Heart left ventricle (tissue), 16 donors: ENCODE results near the gene VPS33A. TPM values are rescaled to one million over a fixed set of nuclear protein-coding genes. Genes with fewer than 3 reads are reported as not detected.
A peak's percentile ranks its signal among the peaks of the same experiment; 100 is the strongest.

ENCODE experiments used
- ATAC-seq, 4 donors: fragments of 200-7000 bp; cut with Tn5 transposase; one replicate each; pipeline ENCODE4 v1.9.1; 2020 to 2022; ENCODE audit warnings: moderate library complexity in 4 of 4, mild to moderate bottlenecking in 3 of 4, moderate number of reproducible peaks in 1 of 4
- DNase-seq, 5 donors: peaks; one replicate each; pipeline ENCODE4 v3.0.0-alpha.2; 2020
- H3K27ac ChIP-seq, 12 donors: fragments of 200-600 bp; sonication (generic) in 4 of 12; one replicate each; pipeline versions ENCODE4 v1.5.0 to v1.8.0; 2016 to 2022; ENCODE audit warnings: mild to moderate bottlenecking in 2 of 12
- H3K27me3 ChIP-seq, 9 donors: fragments of 200-600 bp; sonication (generic) in 2 of 9; one replicate each; pipeline versions ENCODE4 v1.5.1 to v1.8.0; 2016 to 2022; ENCODE audit warnings: mild to moderate bottlenecking in 3 of 9
- H3K36me3 ChIP-seq, 9 donors: fragments of 200-600 bp; sonication (generic) in 2 of 9; one replicate each; pipeline versions ENCODE4 v1.5.0 to v1.8.0; 2018 to 2022; ENCODE audit warnings: mild to moderate bottlenecking in 2 of 9
- H3K4me1 ChIP-seq, 12 donors: fragments of 200-600 bp; sonication (generic) in 4 of 12; one replicate each; pipeline versions ENCODE4 v1.5.0 to v1.8.0; 2016 to 2022; ENCODE audit warnings: mild to moderate bottlenecking in 3 of 12
- H3K4me3 ChIP-seq, 12 donors: fragments of 200-600 bp; sonication (generic) in 4 of 12; one replicate each; pipeline versions ENCODE4 v1.5.0 to v1.8.0; 2017 to 2022; ENCODE audit warnings: mild to moderate bottlenecking in 9 of 12, moderate library complexity in 4 of 12
- H3K9me3 ChIP-seq, 12 donors: fragments of 200-600 bp; sonication (generic) in 4 of 12; one replicate each; pipeline versions ENCODE4 v1.5.0 to v1.8.0; 2016 to 2022; ENCODE audit warnings: mild to moderate bottlenecking in 1 of 12
- CTCF ChIP-seq, 12 donors: fragments of 200-600 bp; sonication (generic) in 4 of 12; IDR thresholded peaks; one replicate each; pipeline versions ENCODE4 v1.5.0 to v1.8.0; 2018 to 2022; ENCODE audit warnings: antibody characterized with exemption in 12 of 12, mild to moderate bottlenecking in 5 of 12
- POLR2A ChIP-seq, 2 donors: fragments of 450-650 bp; IDR thresholded peaks; one replicate each; pipeline ENCODE4 v1.6.1; 2017; ENCODE audit warnings: antibody characterized with exemption in 2 of 2, mild to moderate bottlenecking in 2 of 2, moderate library complexity in 2 of 2
- WGBS, 4 donors: extraction: QIAGEN DNeasy Blood & Tissue Kit in 2 of 4; methylation state at CpG; one replicate each; pipeline versions ENCODE4 v1.1.5 to v1.1.7; 2013 to 2018; 5-methylcytosine and 5-hydroxymethylcytosine counted together
- intact Hi-C, 10 donors: fragments of 100-400 bp; cut with DNase I; formaldehyde crosslinking; loops; one replicate each; pipeline versions ENCODE4 v1.11.1 to v1.14.2; 2022
- polyA plus RNA-seq, 2 donors: library from polyadenylated mRNA; stranded (reverse); fragments of 200-250 nt; gene quantifications; one replicate each; pipeline ENCODE4 v1.2.3, GENCODE V29; 2013
- total RNA-seq, 9 donors: library from RNA; depleted of rRNA in 2 of 9; stranded (reverse); fragments of >200 nt in 2 of 9; fragmentation: NEBNext Ultra II Directional in 3 of 9; extraction: Animal tissue kit (Norgen Biotek cat#: 25700) in 3 of 9; gene quantifications; one replicate each; pipeline versions ENCODE4 v1.1.0 to v1.2.4, GENCODE V29; 2016 to 2023
- donor health status: ischemic (EF 13 %, LVEDD 7.1; RV severe dilation, severe dysfunction).
- donor health status: healthy with polysubstance abuse.
- donor health status: DM: no; HTN: yes; CAD: no.
- donor health status: DM: no; HTN: no; CAD: no.
- donor health status: ischemic (EF 25% LVEDD 6.9; RV normal size, moderate dysfunction).
- donor health status: ischemic (EF 25% LVEDD 5.7; RV mildly dilated, moderate dysfunction).
- donor health status: healthy.
- donor health status: DM: yes; HTN: yes; CAD: no.
- donor health status: ischemic (EF 35%, LVEDD 5.7; RV mildly dilated, moderate dysfunction).
- donor health status: nonischemic (EF 11% LVEDD 7.7; RV severe dilation, severe dysfunction).
- donor health status: DM: yes; HTN: yes; CAD: no.
- donor health status: PGD.
- donor health status: ischemic (EF 29% LVEDD 5.4; RV normal size, mild dysfunction).
- donor health status: nonischemic (EF 23%, LVEDD 6.1; RV moderate dilation, normal function).

VPS33A gene
- total and polyA plus RNA-seq, 11 donors, result 5.6 to 16.7 (median 13.2) TPM

GRCh38 chr12:122243965-122244364 is 22.3 kb downstream of the VPS33A start:
- Histone ChIP-seq H3K27me3 (no peaks in the 10 kb centered on the region), H3K4me3 (peak overlapping the region in 1 of 12 donors; percentile 36), H3K4me1 (no peaks in the 10 kb centered on the region), H3K27ac (peak overlapping the region in 1 of 12 donors; percentile 59), H3K36me3 (peaks cover 0 to 79% (median 61%) of the 10 kb centered on the region in 9 donors), H3K9me3 (no peaks in the 10 kb centered on the region)
- intact Hi-C loops, result no loop called here
- no peak for TF ChIP-seq CTCF (IDR thresholded peaks at IDR 0.05)
- TF ChIP-seq POLR2A (IDR thresholded peaks at IDR 0.05), result no peak
- DNase-seq (no peak), ATAC-seq (no peak)
- 80 to 84% (median 82%) methylated on average over 6 of the region's 6 CpGs for WGBS, 4 donors

GRCh38 chr12:122238861-122239260 is 27.4 kb downstream of the VPS33A start:
- WGBS, 4 donors, result 91 to 96% (median 94%) methylated on average over 5 of the region's 5 CpGs
- Histone ChIP-seq H3K4me1 (no peaks in the 10 kb centered on the region), H3K27me3 (no peaks in the 10 kb centered on the region), H3K4me3 (no peak overlapping the region), H3K36me3 (peaks cover 0 to 95% (median 86%) of the 10 kb centered on the region in 9 donors), H3K27ac (no peak overlapping the region), H3K9me3 (no peaks in the 10 kb centered on the region)
- ATAC-seq (no peak), DNase-seq (no peak)
- no peak for TF ChIP-seq CTCF (IDR thresholded peaks at IDR 0.05)
- TF ChIP-seq POLR2A (IDR thresholded peaks at IDR 0.05), result no peak
- intact Hi-C loops, result no loop called here

- Histone ChIP-seq H3K9me3 (no peaks in the 10 kb centered on the region), H3K27ac (no peak overlapping the region), H3K36me3 (peaks cover 0 to 95% (median 90%) of the 10 kb centered on the region in 9 donors), H3K27me3 (no peaks in the 10 kb centered on the region), H3K4me1 (no peaks in the 10 kb centered on the region), H3K4me3 (no peak overlapping the region)
- TF ChIP-seq CTCF (IDR thresholded peaks at IDR 0.05), result no peak
- no peak for TF ChIP-seq POLR2A (IDR thresholded peaks at IDR 0.05)
- intact Hi-C loops, result no loop called here
- ATAC-seq (no peak), DNase-seq (no peak)
- whole genome bisulfite sequencing, 4 donors, result 84 to 94% (median 91%) methylated on average over 7 of the region's 7 CpGs
Measured at GRCh38 chr12:122235741-122236140, 30.6 kb downstream of the VPS33A start.

GRCh38 chr12:122232691-122233090 is 33.6 kb downstream of the VPS33A start:
- Histone ChIP-seq H3K4me1 (no peaks in the 10 kb centered on the region), H3K36me3 (peaks cover 0 to 92% (median 84%) of the 10 kb centered on the region in 9 donors)
- TF ChIP-seq CTCF (IDR thresholded peaks at IDR 0.05), result no peak
- TF ChIP-seq POLR2A (IDR thresholded peaks at IDR 0.05), result no peak

More at GRCh38 chr12:122232691-122233090, 33.6 kb downstream of the VPS33A start:
- DNase-seq, result no peak
- Histone ChIP-seq H3K9me3 (no peaks in the 10 kb centered on the region), H3K27ac (no peak overlapping the region), H3K27me3 (no peaks in the 10 kb centered on the region), H3K4me3 (no peak overlapping the region)
- 96 to 98% (median 96%) methylated on average over 10 of the region's 10 CpGs for WGBS, 4 donors
- ATAC-seq, result no peak
- intact Hi-C loops, result no loop called here
